Muscle layer of colon (tissue), 2 donors: ENCODE results near the gene RALY.
"Not testable (repeated sequence)": the region's sequence is repeated elsewhere in the genome, so short reads cannot be mapped to it uniquely, and the experiment has no call there.

ENCODE experiments used
- H3K27ac ChIP-seq: one replicate; pipeline ENCODE4 v1.7.0; 2013; ENCODE audit warnings: low read depth, mild to moderate bottlenecking, low read length, moderate library complexity
- H3K27me3 ChIP-seq, 2 donors: one replicate each; pipeline ENCODE4 v1.7.0; 2013; ENCODE audit warnings: low read length in 2 of 2, mild to moderate bottlenecking in 2 of 2; ENCODE audit not compliant: insufficient read depth in 2 of 2, control insufficient read depth in 1 of 2
- H3K36me3 ChIP-seq: one replicate; pipeline ENCODE4 v1.7.0; 2013; ENCODE audit warnings: mild to moderate bottlenecking, low read length; ENCODE audit not compliant: insufficient read depth
- H3K4me1 ChIP-seq: one replicate; pipeline ENCODE4 v1.7.0; 2013; ENCODE audit warnings: mild to moderate bottlenecking, low read length; ENCODE audit not compliant: insufficient read depth
- H3K4me3 ChIP-seq, 2 donors: one replicate each; pipeline ENCODE4 v1.7.0; 2013; ENCODE audit warnings: low read length in 2 of 2, low read depth in 1 of 2, mild to moderate bottlenecking in 1 of 2, moderate library complexity in 1 of 2
- H3K9ac ChIP-seq: one replicate; pipeline ENCODE4 v1.7.0; 2013; ENCODE audit warnings: low read length
- H3K9me3 ChIP-seq: one replicate; pipeline ENCODE4 v1.7.0; 2013; ENCODE audit warnings: mild to moderate bottlenecking, low read length
- donor health status: abdominal sarcoma.
- donor health status: Adenocarcinoma of cecum.

Gene RALY

GRCh38 chr20:34132943-34133342 lies 139.2 kb downstream of the RALY start:
- H3K4me3 ChIP-seq, H3K27me3 ChIP-seq, H3K36me3 ChIP-seq, H3K9ac ChIP-seq, H3K9me3 ChIP-seq, H3K27ac ChIP-seq, H3K4me1 ChIP-seq: not testable (repeated sequence)

- not testable (repeated sequence) for H3K27me3 ChIP-seq, H3K27ac ChIP-seq, H3K36me3 ChIP-seq, H3K9me3 ChIP-seq, H3K9ac ChIP-seq, H3K4me1 ChIP-seq, H3K4me3 ChIP-seq
These were observed 139.7 kb downstream of the RALY start for GRCh38 chr20:34133365-34133860.
